Measurements from ENCODE around the gene AGR2.
"Not testable (repeated sequence)": the region's sequence is repeated elsewhere in the genome, so short reads cannot be mapped to it uniquely, and the experiment has no call there.

The AGR2 gene

GRCh38 chr7:16773326-16773725, 31.5 kb downstream of the AGR2 start:
- no peak for DNase-seq

GRCh38 chr7:16770657-16771329, 34.0 kb downstream of the AGR2 start:
- no peak for DNase-seq

- DNase-seq, result not testable (repeated sequence)
Measured at GRCh38 chr7:16769994-16770393, 34.8 kb downstream of the AGR2 start.

DNA sequence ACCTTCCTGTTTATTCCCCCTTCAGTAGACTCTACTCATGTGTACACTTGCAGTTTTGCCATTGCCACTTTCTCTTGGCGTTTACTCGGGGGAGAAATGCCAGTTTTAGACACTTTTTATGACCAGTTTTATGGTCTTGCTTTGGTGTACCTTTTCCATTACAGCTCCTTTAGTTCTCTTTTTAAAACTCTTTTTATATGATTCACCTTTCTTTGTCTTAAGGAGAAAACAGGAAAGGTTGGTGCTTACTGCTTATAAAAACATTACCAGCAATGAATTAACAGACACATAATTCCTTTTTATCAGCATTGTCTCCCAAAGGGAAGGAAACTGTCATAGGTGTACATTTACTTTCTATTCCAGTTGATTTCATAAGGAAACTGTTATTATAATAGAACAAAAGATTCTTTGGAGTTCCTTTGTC, 39.4 kb downstream of the AGR2 start:
- DNase-seq, result no peak

DNA sequence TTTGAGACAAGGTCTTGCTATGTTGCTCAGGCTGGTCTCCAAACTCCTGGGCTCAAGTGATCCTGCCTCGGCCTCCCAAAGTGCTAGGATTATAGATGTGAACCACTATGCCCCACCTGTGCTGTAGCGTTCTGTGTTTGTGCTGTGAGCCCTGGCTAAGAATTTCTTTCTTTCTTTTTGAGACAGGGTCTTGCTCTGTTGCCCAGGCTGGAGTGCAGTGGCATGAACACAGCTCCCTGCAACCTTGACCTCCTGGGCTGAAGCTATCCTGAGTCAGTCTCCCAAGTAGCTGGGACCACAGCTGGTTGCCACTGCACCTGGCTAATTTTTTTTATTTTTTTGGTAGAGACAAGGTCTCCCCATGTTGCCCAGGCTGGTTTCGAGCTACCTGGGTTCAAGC, 39.9 kb downstream of the AGR2 start:
- no peak for DNase-seq

DNA sequence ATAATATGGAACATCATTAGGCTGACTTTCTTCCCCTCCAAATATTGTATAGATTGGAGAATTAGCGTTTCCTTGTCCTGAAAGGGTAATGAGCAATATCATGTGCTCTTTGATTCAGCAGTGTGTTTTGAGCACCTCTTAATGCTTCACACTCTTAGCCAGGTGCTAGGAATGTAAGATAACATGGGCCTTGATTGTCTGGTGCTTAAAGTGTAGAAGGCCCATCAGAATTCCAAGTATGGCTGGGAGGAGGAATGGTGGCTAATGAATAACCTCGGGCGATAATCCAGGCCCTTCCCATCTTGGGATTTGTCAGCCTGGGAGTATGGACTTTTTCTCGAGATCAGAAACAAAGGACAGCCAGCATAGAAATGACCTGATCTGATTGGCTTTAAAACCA, 42.6 kb downstream of the AGR2 start:
- DNase-seq, result no peak

- no peak for DNase-seq
Measured at GRCh38 chr7:16759840-16760239, 45.0 kb downstream of the AGR2 start.

DNA sequence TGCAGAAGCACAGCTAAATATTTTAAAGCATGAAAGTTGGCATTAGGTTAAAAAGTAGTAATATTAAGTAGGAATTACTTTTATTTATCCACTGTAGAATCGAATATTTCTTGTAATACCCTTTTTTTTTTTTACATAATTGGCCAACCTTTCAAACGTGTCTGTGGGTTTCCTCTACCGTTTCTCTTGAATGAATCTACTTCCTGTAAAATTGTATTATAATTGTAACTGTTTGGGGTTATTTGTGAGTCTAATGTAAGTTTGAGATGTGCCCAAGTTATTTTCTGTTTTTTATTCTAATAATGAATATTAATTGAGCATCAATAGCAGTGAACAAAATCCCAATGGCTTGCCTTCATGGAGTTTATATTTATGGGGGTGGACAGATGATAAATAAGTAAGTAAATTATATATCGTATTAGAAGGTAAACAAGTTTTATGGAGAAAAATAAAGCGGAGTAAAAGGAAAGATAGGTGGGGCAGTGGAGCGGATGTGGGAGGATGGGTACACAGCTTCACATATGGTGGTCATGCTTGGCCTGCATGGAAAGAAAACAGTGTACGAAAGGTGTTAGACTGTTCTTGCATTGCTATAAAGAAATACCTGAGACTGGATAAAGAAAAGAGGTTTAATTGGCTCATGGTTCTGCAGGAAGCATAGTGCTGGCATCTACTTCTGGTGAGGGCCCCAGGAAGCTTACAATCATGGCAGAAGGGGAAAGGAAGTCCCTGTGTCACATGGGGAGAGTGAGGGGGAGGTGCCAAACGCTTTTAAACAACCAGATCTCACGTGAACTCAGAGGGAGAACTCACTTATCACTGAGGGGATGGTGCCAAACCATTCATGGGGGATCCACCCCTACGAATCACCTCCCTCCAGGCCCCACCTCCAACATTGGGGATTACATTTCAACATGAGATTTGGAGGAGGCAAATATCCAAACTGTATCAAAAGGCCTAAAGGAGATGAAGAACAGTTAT, 45.9 kb downstream of the AGR2 start:
- no peak for DNase-seq

DNA sequence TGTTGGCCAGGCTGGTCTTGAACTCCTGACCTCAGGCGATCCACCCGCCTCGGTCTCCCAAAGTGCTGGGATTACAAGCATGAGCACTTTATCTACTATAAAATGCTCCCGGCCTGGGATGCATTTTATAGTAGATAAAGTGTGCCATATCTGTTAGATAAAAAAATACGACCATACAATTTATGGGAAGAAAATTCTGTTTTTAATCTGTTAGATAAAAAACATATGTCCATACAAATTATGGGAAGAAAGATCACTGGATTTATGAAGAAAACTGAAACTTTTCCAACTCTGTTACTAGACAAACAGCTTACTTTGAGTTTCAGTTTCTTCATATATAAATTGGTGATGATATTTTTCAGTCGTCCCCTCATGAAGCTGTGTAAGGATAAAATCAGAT, 46.8 kb downstream of the AGR2 start:
- DNase-seq, result no peak

- DNase-seq, result no peak
Measured at GRCh38 chr7:16755397-16755796, 49.4 kb downstream of the AGR2 start.

DNA sequence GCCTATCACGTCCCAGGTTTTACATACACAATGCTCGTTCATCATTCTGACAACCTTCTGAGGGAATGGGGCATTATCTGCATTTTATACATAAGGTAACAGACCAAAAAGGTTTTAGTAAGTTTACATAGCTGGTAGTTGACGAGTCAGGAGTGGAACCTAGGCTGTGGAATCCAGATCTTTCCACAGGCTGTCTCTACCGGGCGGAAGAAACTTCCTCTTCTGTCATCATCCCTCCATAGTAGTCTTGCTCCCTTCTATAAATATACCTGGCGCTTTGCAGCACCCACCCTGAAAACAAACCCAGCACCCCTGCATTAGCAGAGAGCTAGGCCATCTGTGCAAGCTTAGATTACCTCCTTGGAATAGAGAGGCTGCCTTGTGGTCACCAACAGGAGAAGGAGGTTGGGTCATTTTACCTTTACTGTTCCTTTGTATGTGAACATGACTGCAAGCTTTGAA, 49.9 kb downstream of the AGR2 start:
- no peak for DNase-seq

- peak; percentile 61 for DNase-seq
Measured at GRCh38 chr7:16753932-16754855, 50.6 kb downstream of the AGR2 start.

DNA sequence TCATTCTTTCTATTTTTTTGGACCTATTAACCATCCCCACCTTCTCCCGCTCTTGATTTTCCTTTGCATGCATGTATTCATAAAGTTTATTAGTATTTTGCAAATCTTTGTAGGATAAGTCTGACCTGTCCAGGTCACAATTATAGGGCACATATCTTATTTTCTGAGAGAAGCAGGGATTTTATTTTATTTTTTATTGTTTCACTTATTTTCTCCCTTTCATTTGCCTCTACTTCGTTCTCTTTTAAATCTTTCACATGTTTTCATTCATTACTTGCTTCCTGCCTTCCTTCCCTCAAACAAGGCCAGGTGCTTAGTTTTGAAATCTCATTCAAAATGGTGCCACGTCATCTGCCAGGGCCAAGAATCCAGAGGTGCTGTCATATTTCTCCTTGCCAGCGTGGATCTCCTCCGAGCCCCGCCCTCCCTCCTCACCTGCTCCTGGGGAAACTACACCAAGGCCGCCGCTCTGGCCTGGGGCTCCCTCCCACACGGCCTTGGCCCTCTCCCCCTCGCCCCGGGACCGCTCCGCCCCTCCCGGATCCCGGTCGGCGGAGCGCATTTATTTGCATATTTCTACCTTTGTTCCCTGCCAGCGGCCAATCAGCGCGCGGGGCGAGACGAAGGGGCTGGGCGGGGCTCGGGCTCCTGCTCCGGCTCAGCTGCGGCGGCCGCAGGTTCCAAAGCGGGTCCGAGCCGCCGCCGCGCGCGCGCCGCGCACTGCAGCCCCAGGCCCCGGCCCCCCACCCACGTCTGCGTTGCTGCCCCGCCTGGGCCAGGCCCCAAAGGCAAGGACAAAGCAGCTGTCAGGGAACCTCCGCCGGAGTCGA, 51.5 kb downstream of the AGR2 start, which contains the start of gene TSPAN13:
Gene TSPAN13, plus strand, starts transcription at position 654 of the 830 bp plus-strand sequence. CDS start 213 bp downstream, outside the sequence.
- peak; percentile 97 for DNase-seq

DNA sequence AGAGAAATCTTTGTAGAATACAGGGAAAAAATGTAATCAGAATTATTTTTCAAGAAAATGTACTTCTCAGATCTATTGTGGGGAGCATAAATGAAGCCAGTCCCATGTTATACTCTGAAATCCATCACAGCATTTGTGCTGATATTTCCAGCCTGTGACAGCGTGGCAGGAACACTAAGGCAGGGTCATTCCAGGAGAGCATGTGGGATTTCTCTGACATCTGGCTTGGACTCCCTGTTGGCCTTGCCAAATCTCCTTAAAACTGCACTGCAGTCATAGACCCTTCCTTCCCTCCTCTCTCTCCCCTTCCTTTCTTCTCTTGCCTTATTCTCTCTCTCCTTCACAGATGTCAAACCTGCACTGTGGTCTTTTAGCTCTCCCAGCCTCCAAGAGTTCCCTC, 57.7 kb downstream of the AGR2 start:
- no peak for DNase-seq

- DNase-seq, result no peak
Measured at GRCh38 chr7:16745645-16746044, 59.2 kb downstream of the AGR2 start.

DNA sequence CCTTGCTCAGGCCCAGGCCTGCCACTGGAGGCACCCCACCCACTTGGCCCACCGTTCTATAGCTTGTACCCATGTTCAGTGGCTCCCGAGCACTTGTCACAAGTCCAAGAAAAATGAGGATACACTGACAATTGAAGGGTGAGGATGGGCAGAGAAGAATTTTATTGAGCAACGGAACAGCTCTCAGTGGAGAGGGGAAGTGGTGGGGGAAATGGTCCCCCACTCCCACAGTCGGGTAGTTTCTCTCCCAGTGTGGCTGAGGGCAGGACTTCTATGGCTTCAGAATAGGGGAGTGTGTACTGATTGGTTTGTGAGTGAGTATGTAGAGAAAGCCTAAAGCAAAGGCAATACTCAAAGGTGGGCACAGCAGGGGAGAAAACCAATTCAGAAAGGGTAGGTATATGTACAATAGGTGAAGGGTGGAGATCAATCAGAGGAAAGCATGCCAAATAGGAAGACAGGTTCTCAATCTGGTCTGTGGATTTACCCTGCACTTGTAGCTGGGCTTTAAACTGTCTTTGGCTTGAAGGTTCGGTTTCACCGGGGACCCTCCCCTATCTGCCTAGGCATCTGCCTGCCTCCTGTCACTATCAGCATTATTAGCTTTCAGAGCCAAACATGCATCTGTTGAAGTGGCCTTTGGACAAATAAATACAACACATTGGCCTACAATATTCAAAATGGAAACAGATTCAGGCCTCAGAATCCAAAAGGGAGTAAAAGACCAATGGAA, 60.1 kb downstream of the AGR2 start:
- no peak for DNase-seq

GRCh38 chr7:16743236-16743635, 61.6 kb downstream of the AGR2 start:
- no peak for DNase-seq

DNA sequence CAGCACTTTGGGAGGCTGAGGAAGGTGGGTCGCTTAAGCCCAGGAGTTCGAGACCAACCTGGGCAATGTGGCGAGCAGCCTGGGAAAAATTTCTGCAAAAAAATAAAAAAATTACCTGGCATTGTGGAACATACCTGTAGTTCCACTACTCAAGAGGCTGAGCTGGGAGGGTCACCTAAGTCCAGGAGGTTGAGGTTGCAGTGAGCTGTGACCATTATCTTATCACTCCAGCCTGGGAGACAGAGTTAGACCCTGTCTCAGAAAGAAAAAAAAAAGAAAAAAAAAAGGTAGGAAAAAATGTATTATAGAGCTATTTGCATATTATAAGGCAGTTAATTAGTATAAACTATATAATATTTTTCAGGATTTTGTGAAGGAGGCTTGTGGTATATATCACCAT, 62.3 kb downstream of the AGR2 start:
- DNase-seq, result no peak
